SIG-M5 (cell line): ENCODE measurements around the gene BEND2.
"Not testable (repeated sequence)": the region's sequence is repeated elsewhere in the genome, so short reads cannot be mapped to it uniquely, and the experiment has no call there.

ENCODE experiments used
- DNase-seq: peaks from one replicate; lab custom pipeline; 2025; lab: John Stamatoyannopoulos, UW

BEND2 gene

GRCh38 chrX:18220786-18221185, at the start of gene BEND2:
Gene BEND2, minus strand, starts transcription at chrX:18220886. Its CDS starts 136 bp downstream, at chrX:18220750.
- DNase-seq: no peak

- DNase-seq: no peak
Measured at GRCh38 chrX:18255059-18255458, 34.4 kb upstream of the BEND2 start.

GRCh38 chrX:18252644-18253359, 32.1 kb upstream of the BEND2 start:
- DNase-seq: no peak

GRCh38 chrX:18229646-18230045, 9.0 kb upstream of the BEND2 start:
- DNase-seq: not testable (repeated sequence)

GRCh38 chrX:18228069-18228468, 7.4 kb upstream of the BEND2 start:
- no peak for DNase-seq

GRCh38 chrX:18227458-18227857, 6.8 kb upstream of the BEND2 start:
- no peak for DNase-seq

- no peak for DNase-seq
Measured at GRCh38 chrX:18210470-18210869, 10.2 kb downstream of the BEND2 start.

GRCh38 chrX:18206657-18207056, 14.0 kb downstream of the BEND2 start:
- no peak for DNase-seq

GRCh38 chrX:18203631-18204030, 17.1 kb downstream of the BEND2 start:
- DNase-seq: no peak

- DNase-seq: no peak
Measured at GRCh38 chrX:18194688-18195087, 26.0 kb downstream of the BEND2 start.

GRCh38 chrX:18179446-18179845, 41.2 kb downstream of the BEND2 start:
- DNase-seq: no peak

GRCh38 chrX:18174971-18175370, 45.7 kb downstream of the BEND2 start:
- DNase-seq: no peak

GRCh38 chrX:18174209-18174608, 46.5 kb downstream of the BEND2 start:
- no peak for DNase-seq

- DNase-seq: no peak
Measured at GRCh38 chrX:18173494-18174180, 47.0 kb downstream of the BEND2 start.

- DNase-seq: no peak
Measured at GRCh38 chrX:18172970-18173369, 47.7 kb downstream of the BEND2 start.

- no peak for DNase-seq
Measured at GRCh38 chrX:18170910-18171309, 49.8 kb downstream of the BEND2 start.

GRCh38 chrX:18166068-18166467, 54.6 kb downstream of the BEND2 start:
- DNase-seq: no peak

- DNase-seq: no peak
Measured at GRCh38 chrX:18160369-18160768, 60.3 kb downstream of the BEND2 start.

GRCh38 chrX:18158963-18159362, 61.7 kb downstream of the BEND2 start:
- DNase-seq: no peak

- DNase-seq: no peak
Measured at GRCh38 chrX:18151649-18152048, 69.0 kb downstream of the BEND2 start.

GRCh38 chrX:18151157-18151556, 69.5 kb downstream of the BEND2 start:
- DNase-seq: no peak

GRCh38 chrX:18149454-18149853, 71.2 kb downstream of the BEND2 start:
- DNase-seq: no peak

- no peak for DNase-seq
Measured at GRCh38 chrX:18146954-18147353, 73.7 kb downstream of the BEND2 start.

- DNase-seq: no peak
Measured at GRCh38 chrX:18146009-18146408, 74.7 kb downstream of the BEND2 start.
